PC-9 (cell line): ENCODE results near the gene KCNMB2. TPM values are rescaled to one million over a fixed set of nuclear protein-coding genes. Genes with fewer than 3 reads are reported as not detected.

Experiments
- BruUV-seq: library from RNA; stranded (reverse); fragments of 400-500 nt; replicated peaks from 2 replicates; lab custom pipeline; 2021; lab: Mats Ljungman, UMichigan
- CTCF ChIA-PET: fragments of 300-600 bp; sonication (Branson Sonifier 250); formaldehyde crosslinking; loops from one replicate; lab custom pipeline; 2022; ENCODE audit warnings: antibody characterized with exemption; lab: Charles Lee
- POLR2A ChIA-PET: fragments of 300-600 bp; sonication (Branson Sonifier 250); formaldehyde crosslinking; loops from one replicate; lab custom pipeline; 2022; ENCODE audit warnings: antibody characterized with exemption; ENCODE audit not compliant: unreplicated experiment; lab: Charles Lee
- DNase-seq, 2 experiments: peaks; one replicate each; pipeline versions ENCODE4 v3.0.0 to v3.0.0-alpha.2; 2015 to 2022; ENCODE audit warnings: mixed read lengths in 1 of 2
- H2AFZ ChIP-seq: fragments of 200-600 bp; sonication (generic); 2 replicates; pipeline ENCODE4 v1.8.1; 2017; ENCODE audit warnings: antibody characterized with exemption
- H3F3A ChIP-seq: fragments of 200-600 bp; sonication (generic); 2 replicates; pipeline ENCODE4 v1.8.1; 2017; ENCODE audit warnings: antibody characterized with exemption, mild to moderate bottlenecking, low read depth; ENCODE audit not compliant: insufficient read depth
- H3K27ac ChIP-seq: fragments of 200-600 bp; sonication (generic); 2 replicates; pipeline ENCODE4 v1.6.1; 2016; ENCODE audit warnings: mixed run types
- H3K27me3 ChIP-seq: fragments of 200-600 bp; sonication (generic); 2 replicates; pipeline ENCODE4 v1.6.1; 2016; ENCODE audit warnings: low read depth, mixed run types; ENCODE audit not compliant: insufficient read depth
- H3K36me3 ChIP-seq: fragments of 200-600 bp; sonication (generic); 2 replicates; pipeline ENCODE4 v1.6.1; 2016; ENCODE audit warnings: low read depth, mixed run types
- H3K4me1 ChIP-seq: fragments of 200-600 bp; sonication (generic); replicated peaks from 2 replicates; pipeline ENCODE4 v1.6.1; 2016; ENCODE audit warnings: mixed run types; ENCODE audit not compliant: insufficient read depth
- H3K4me2 ChIP-seq: fragments of 200-600 bp; sonication (generic); 2 replicates; pipeline ENCODE4 v1.6.1; 2017; ENCODE audit warnings: mixed run types
- H3K4me3 ChIP-seq: fragments of 200-600 bp; sonication (generic); 2 replicates; pipeline ENCODE4 v1.6.1; 2016; ENCODE audit warnings: mixed run types
- H3K79me2 ChIP-seq: fragments of 200-600 bp; sonication (generic); 2 replicates; pipeline ENCODE4 v1.6.1; 2017; ENCODE audit warnings: low read depth, mixed run types
- H3K9me2 ChIP-seq: fragments of 200-600 bp; sonication (generic); 2 replicates; pipeline ENCODE4 v1.8.1; 2017; ENCODE audit warnings: mild to moderate bottlenecking; ENCODE audit not compliant: insufficient read depth
- H3K9me3 ChIP-seq: fragments of 200-600 bp; sonication (generic); 2 replicates; pipeline ENCODE4 v1.8.1; 2016; ENCODE audit warnings: low read depth; ENCODE audit not compliant: insufficient read depth
- H4K20me1 ChIP-seq: fragments of 200-600 bp; sonication (generic); 2 replicates; pipeline ENCODE4 v1.8.1; 2017; ENCODE audit not compliant: insufficient read depth
- CTCF ChIP-seq: fragments of 200-600 bp; sonication (generic); conservative IDR thresholded peaks from 2 replicates; pipeline ENCODE4 v1.6.1; 2017; ENCODE audit warnings: mixed run types, antibody characterized with exemption, mild to moderate bottlenecking, moderate library complexity
- EZH2 ChIP-seq: fragments of 200-600 bp; sonication (generic); IDR thresholded peaks from 2 replicates; pipeline ENCODE4 v1.8.0; 2017; ENCODE audit warnings: antibody characterized with exemption, low read depth
- intact Hi-C: fragments of 100-400 bp; cut with micrococcal nuclease; formaldehyde crosslinking; loops from one replicate; pipeline ENCODE4 v1.10.0; 2022; ENCODE audit not compliant: unreplicated experiment
- total RNA-seq: library from RNA; stranded (reverse); gene quantifications from 2 replicates; pipeline ENCODE4 v1.2.3, GENCODE V29; 2021

The KCNMB2 gene
- total RNA-seq, 1 experiment from 2014 or later = not detected

- Histone ChIP-seq H3K4me1 (no peaks in the 10 kb centered on the region), H3F3A (no peaks in the 10 kb centered on the region), H3K4me3 (no peak overlapping the region), H3K79me2 (no peaks in the 10 kb centered on the region), H3K4me2 (no peak overlapping the region), H3K9me3 (no peaks in the 10 kb centered on the region), H3K9me2 (no peaks in the 10 kb centered on the region; the same call in none of the 2 replicates), H4K20me1 (peaks cover 3% of the 10 kb centered on the region; the same call in 1 of the 2 replicates), H3K27me3 (no peaks in the 10 kb centered on the region), H3K27ac (no peak overlapping the region), H2AFZ (no peak overlapping the region), H3K36me3 (no peaks in the 10 kb centered on the region)
- TF ChIP-seq CTCF = no peak
- TF ChIP-seq EZH2 = no peak
- intact Hi-C loops = no loop called here
- ChIA-PET POLR2A (interaction anchor here (0.7 kb wide), 1 partner anchor 356 kb away, joined by 3 read pairs; no protein-coding TSS in a partner anchor), CTCF (no interaction called here)
- BruUV-seq = no TSS peak
- DNase-seq = no peak
Observed at GRCh38 chr3:178768072-178768864, 232.0 kb downstream of the KCNMB2 start.

- BruUV-seq = no TSS peak
- H3K4me1 ChIP-seq = no peaks in the 10 kb centered on the region
- H3K9me3 ChIP-seq = no peaks in the 10 kb centered on the region
- H4K20me1 ChIP-seq = peaks cover 3% of the 10 kb centered on the region; the same call in 1 of the 2 replicates
- H2AFZ ChIP-seq = no peak overlapping the region
- TF ChIP-seq EZH2 (no peak), CTCF (no peak)
- intact Hi-C loops = no loop called here
- CTCF ChIA-PET = no interaction called here
- no peak overlapping the region for H3K4me2 ChIP-seq
- no peaks in the 10 kb centered on the region for H3F3A ChIP-seq
- no peak overlapping the region for H3K4me3 ChIP-seq
- H3K36me3 ChIP-seq = no peaks in the 10 kb centered on the region
- POLR2A ChIA-PET = no interaction called here
- no peak overlapping the region for H3K27ac ChIP-seq
- H3K9me2 ChIP-seq = no peaks in the 10 kb centered on the region; the same call in none of the 2 replicates
- no peaks in the 10 kb centered on the region for H3K79me2 ChIP-seq
- no peaks in the 10 kb centered on the region for H3K27me3 ChIP-seq
- no peak for DNase-seq
Observed at GRCh38 chr3:178771511-178771910, 235.3 kb downstream of the KCNMB2 start.

GRCh38 chr3:178772746-178773145 lies 236.5 kb downstream of the KCNMB2 start:
- TF ChIP-seq EZH2 = no peak
- no peak for TF ChIP-seq CTCF
- Histone ChIP-seq H3K36me3 (no peaks in the 10 kb centered on the region), H3K27ac (no peak overlapping the region), H3K4me1 (peaks cover 4% of the 10 kb centered on the region; the same call in 1 of the 2 replicates), H3K79me2 (no peaks in the 10 kb centered on the region), H2AFZ (no peak overlapping the region), H3K4me2 (no peak overlapping the region), H3K27me3 (no peaks in the 10 kb centered on the region), H4K20me1 (peaks cover 3% of the 10 kb centered on the region; the same call in 1 of the 2 replicates), H3F3A (no peaks in the 10 kb centered on the region), H3K9me2 (no peaks in the 10 kb centered on the region; the same call in 1 of the 2 replicates), H3K4me3 (no peak overlapping the region), H3K9me3 (no peaks in the 10 kb centered on the region)
- CTCF ChIA-PET = no interaction called here
- no peak for DNase-seq
- intact Hi-C loops = no loop called here
- POLR2A ChIA-PET = no interaction called here
- BruUV-seq = no TSS peak
